Stimulated activated CD4-positive, alpha-beta T cell treated with anti-CD3 and anti-CD28 coated beads, Interleukin-4, amount 100 ng/mL, for 1 hour (primary cell): ENCODE data around the gene PATJ.
A peak's percentile ranks its signal among the peaks of the same experiment; 100 is the strongest.
"Not testable (repeated sequence)": the region's sequence is repeated elsewhere in the genome, so short reads cannot be mapped to it uniquely, and the experiment has no call there.

Source experiments
- DNase-seq: peaks from one replicate; pipeline ENCODE4 v3.0.0-alpha.2; 2020

The PATJ gene, protein sequence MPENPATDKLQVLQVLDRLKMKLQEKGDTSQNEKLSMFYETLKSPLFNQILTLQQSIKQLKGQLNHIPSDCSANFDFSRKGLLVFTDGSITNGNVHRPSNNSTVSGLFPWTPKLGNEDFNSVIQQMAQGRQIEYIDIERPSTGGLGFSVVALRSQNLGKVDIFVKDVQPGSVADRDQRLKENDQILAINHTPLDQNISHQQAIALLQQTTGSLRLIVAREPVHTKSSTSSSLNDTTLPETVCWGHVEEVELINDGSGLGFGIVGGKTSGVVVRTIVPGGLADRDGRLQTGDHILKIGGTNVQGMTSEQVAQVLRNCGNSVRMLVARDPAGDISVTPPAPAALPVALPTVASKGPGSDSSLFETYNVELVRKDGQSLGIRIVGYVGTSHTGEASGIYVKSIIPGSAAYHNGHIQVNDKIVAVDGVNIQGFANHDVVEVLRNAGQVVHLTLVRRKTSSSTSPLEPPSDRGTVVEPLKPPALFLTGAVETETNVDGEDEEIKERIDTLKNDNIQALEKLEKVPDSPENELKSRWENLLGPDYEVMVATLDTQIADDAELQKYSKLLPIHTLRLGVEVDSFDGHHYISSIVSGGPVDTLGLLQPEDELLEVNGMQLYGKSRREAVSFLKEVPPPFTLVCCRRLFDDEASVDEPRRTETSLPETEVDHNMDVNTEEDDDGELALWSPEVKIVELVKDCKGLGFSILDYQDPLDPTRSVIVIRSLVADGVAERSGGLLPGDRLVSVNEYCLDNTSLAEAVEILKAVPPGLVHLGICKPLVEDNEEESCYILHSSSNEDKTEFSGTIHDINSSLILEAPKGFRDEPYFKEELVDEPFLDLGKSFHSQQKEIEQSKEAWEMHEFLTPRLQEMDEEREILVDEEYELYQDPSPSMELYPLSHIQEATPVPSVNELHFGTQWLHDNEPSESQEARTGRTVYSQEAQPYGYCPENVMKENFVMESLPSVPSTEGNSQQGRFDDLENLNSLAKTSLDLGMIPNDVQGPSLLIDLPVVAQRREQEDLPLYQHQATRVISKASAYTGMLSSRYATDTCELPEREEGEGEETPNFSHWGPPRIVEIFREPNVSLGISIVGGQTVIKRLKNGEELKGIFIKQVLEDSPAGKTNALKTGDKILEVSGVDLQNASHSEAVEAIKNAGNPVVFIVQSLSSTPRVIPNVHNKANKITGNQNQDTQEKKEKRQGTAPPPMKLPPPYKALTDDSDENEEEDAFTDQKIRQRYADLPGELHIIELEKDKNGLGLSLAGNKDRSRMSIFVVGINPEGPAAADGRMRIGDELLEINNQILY (N-terminal part only)

DNA sequence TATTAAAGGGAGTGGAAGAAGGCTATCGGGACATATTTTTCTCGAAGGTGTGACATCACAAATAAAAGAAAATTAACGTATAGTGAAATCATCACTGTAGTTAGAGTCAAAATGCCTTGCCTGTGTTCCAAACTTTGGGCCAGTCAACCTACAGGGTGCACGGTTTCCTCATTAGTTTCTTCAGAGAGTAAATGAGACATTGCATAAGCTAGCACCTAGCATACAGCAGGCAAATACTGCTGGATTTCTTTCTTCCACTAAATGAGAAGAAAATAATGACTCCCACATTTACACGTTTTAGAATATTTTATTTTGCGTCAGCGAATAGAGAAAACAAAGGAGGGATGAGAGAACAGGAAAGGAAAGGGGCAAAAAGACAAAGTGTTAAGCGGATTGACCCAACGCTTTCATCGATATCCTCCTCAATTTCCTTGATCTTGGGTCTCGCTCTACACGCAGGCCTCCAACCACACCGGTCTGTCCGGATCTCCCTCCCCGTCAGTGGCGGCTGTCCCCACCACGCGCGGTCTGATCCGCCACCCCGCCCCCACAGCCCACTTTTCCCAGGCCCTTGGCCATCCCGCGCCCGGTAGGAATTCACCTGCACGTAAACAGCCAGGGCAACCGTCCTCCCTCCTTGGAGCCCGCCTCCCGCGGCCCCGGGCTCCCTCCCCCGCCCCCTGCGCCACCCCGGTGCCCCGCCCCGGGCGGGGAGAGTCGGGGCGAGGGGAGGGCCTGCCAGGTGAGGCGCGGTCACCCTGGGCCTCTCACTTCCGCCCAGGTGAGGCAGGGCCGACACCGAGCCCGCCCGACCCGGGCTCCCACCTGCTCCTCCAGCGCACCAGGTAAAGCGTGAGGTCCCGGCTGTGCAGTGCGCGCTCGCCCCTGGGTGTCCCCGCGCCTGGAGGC is at the start of gene PATJ:
PATJ (plus strand) TSS at position 770 of the 909 bp plus-strand sequence. CDS start 20,413 bp downstream, outside the sequence.
- peak; percentile 64 for DNase-seq

DNA sequence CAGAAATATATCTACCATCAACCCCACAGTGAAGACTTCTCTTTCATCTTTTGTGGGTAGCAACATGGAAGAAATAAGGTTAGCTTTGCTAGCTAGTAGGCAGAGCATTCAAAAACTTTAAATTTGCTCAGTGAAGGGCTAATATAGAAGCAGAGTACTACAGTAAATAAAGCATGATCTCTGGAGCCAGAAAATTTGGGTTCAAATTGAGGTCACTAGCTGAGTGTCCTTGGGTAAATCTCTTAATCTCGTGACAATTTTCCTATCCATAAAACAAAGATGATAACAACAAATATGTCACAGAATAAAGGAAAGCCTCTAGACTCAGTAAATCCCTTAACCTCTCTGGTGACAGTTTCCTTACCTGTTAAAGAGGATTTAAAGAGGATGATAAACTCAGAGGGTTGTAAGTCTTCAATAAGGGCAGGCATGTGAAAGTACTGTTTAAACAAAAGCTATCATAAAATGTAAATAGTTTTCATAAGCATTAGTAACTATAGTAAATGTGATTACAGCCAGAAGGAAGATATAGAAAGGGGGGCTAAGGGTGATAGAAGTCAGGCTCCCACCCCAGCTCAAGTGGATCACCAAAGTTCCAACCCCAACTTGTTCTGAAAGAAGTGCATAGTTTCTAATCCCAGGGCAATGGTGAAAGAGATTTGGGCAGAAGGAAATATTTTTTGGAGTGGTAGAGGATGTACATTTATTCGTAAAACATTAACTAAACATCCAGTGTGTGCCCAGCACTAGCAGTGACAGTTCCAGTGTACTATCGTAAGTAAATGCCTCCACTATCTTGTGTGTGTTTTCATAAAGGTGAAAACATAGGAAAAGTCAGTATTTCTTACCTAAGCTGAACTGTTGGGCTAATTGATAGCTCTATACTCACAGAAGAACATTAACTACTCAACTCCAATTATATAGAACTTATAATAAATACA is 42.1 kb upstream of the PATJ start:
- no peak for DNase-seq

DNA sequence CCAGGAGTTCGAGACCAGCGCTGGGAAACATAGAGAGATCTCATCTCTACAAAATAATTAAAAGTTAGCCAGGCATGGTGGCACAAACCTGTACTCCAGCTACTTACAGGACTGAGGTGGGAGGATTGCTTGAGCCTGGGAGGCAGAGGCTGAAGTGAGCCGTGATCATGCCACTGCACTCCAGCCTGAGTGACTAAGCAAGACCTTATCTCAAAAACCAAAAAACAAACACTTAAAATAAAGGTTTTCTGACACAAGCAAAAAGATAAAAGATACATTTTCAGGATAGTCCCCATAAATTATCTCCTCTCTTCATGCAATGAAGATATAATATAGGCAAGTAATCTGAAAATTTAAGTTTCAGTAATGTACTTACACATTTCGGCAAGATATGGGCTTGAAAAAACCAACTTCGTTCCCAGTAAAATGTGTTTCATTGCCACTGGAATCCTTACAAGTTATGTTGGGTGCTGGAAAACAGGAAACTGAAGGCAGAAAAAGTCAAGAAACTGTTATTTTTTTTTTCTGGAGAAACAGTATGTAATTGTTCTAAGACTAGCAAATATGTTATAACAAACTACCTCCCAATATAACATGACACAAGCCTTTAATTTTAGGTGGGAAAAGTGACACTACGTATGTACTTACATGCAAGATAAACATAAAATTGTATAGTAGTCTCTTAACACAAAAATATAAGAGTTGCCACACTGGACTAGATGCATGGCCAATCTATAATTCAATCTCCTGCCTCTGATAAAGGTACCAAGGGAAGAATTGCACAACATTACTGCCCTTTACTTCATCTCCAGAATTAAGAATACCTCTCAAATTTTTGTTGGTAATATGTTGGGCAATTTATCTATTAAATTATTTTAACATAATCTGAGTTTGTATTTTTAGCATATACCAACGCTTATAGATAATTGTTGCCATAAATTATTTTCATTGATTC is 33.0 kb upstream of the PATJ start:
- DNase-seq = no peak

DNA sequence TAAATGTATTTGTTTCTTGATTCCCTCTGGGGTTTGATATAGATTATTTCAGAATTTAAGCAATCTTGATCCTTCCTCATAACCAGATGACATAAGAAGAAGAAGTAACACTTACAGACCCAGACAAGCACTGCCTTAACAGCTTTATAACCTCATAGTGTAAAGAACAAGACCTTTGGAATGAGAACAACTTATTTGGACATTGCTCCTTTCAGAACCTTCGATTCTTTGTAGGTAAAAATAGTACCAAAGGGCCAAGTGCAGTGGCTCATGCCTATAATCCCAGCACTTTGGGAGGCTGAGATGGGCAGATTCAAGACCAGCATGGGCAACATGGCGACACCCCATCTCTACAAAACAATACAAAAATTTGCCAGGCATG is 32.4 kb upstream of the PATJ start:
- no peak for DNase-seq

DNA sequence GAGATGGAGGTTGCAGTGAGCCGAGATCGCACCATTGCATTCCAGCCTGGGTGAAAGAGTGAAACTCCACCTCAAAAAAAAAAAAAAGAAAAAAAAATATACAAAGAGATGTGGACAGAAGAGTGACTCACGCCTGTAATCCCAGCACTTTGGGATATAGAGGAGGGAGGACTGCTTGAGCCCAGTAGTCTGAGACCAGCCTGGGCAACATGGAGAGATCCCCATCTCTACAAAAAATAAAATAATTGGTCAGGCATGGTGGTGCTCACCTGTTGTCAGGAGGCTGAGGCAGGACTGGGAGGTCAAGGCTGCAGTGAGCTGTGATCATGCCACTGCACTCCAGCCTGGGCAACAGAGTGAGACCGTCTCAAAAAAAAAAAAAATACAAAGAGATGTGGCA is 31.0 kb upstream of the PATJ start:
- DNase-seq = not testable (repeated sequence)

DNA sequence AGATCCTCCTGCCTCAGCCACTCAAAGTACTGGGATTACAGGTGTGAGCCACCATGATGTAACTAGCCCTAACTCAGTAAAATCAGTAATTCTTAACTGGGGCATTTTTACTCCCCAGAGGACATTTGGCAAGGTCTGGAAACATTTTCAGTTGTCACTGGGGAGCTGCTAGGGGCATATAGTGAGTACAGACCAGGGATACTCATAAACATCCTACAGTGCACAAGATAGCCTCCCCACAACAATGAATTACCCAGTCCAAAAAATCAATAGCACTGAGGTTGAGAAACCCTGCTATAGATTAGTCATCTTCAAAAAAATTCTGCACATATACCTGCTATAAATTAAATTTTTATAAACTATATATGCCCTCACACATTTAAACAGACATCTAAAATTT is 30.3 kb upstream of the PATJ start:
- DNase-seq = no peak

DNA sequence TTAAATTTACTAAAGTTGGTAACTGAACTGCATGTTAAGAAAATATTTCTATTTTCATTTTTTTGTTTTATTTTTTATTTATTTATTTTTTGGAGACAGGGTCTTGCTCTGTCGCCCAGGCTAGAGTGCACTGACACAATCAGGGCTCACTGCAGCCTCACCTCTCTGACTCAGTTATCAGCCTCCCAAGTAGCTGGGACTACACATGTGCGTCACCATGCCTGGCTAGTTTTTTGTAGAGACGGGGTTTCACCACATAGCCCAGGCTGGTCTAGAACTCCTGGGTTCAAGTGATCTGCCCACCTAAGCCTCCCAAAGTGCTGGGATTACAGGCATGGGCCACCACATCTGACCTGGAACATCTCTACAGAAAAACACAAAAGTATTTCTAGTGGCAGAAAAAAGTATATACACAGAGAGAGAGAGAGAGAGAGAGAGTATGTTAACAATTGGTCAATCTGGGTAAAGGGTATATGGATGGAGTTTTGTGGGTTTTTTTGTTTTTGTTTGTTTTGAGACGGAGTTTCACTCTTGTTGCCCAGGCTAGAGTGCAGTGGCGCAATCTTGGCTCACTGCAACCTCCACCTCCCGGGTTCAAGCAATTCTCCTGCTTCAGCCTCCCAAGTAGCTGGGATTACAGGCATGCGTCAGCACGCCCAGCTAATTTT is 23.1 kb upstream of the PATJ start:
- not testable (repeated sequence) for DNase-seq

DNA sequence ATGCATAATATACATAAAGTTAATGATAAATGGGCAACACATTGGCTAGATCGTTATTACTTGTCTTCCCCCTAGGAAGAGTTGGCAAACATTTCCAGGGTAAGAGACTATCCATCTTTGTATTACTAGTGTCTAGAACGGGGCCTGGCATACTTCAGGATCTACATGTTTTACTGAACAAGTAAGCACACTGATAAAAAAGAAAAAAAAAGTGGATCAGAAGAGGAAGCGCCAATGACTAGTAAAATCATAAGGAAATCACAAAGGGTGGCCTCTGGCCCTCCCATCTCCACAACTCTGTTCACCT is 17.8 kb upstream of the PATJ start:
- DNase-seq = no peak

DNA sequence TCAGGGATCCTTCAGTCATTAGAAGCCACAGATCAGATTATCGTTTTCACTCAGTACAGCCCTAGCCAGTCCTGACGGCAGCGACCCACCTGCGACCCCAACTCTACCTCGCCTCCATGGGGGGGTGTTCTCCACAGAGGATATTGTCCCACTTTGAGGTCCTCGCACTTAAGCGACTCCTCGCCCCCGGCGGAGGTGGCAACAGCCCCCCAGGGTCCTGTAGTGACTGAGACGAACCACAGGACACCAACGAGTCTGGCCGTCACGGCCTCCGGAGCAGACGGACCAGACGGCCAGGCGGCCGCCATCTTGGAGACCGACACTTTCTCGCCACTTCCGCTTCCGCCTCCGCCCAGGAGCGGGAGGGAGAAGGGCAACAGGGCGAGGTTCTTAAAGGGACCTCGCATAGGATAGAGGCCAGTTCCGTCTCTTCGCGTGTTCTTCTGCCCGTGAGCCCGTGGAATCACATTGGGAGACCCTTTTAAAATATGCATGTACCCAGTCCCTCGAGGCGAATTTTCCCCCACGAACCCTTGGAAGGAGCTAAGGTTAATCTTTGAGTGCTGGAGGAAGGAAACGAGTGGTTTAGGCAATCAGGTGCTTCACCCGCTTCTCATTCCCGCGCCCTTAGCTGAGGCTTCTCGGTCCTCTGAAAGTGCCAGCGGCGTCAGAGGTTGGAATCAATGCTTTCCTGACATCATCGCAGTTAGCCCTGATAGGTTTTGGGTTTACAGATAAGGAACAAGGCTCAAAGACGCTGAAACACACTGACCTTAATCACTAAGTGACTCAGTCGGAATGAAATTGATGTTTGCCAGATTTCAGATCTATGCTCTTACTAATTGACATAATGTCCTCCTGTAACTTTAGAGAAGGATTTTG is 17.2 kb upstream of the PATJ start, which contains the start of gene TM2D1:
TM2D1 (minus strand) TSS at position 329 of the 882 bp plus-strand sequence; CDS start at position 308, 21 bp downstream.
- DNase-seq = peak; percentile 82

DNA sequence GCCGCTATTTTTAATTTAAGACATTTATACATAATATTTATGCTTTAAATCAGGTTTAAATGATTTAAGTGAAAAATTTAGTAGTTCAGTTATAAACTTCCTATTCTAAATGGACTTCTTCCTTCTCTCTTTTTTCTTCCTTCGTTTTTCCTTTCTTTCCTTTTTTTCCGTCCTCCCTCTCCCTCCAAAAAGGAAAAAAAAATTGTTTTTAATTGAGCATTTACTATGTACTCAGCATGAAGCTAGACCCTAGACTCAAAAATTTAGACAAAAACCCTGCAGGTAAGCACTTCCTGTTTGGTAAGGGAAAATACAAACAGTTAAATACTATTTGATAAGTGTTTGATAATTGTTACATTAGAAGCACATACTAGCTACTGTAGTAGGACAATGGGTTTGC is 14.7 kb upstream of the PATJ start:
- DNase-seq = no peak

DNA sequence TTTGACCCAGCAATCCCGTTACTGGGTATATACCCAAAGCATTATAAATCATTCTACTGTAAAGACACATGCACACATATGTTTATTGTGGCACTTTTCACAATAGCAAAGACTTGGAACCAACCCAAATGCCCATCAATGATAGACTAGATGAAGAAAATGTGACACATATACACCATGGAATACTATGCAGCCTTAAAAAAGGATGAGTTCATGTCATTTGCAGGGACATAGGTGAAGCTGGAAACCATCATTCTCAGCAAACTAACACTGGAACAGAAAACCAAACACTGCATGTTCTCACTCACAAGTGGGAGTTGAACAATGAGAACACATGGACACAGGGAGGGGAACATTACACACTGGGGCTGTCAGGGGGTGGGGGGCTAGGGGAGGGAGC is 11.6 kb upstream of the PATJ start:
- DNase-seq = not testable (repeated sequence)

DNA sequence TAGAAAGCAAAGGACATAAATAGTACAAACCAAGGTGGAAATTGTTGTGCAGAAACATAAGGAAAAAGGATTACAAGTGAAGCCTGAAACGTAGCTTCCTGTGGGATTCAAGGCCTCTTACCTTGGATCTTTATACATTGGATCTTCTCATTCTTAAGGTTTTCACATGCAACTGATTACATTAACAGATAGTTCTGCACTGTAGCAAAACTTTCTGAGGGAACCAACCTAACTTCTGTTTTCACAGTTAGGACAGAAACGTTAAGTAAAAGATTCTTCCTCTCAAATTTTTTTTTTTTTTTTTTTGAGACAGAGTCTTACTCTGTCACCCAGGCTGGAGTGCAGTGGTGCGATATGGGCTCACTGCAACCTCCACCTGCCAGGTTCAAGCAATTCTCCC is 9.6 kb upstream of the PATJ start:
- DNase-seq = no peak

DNA sequence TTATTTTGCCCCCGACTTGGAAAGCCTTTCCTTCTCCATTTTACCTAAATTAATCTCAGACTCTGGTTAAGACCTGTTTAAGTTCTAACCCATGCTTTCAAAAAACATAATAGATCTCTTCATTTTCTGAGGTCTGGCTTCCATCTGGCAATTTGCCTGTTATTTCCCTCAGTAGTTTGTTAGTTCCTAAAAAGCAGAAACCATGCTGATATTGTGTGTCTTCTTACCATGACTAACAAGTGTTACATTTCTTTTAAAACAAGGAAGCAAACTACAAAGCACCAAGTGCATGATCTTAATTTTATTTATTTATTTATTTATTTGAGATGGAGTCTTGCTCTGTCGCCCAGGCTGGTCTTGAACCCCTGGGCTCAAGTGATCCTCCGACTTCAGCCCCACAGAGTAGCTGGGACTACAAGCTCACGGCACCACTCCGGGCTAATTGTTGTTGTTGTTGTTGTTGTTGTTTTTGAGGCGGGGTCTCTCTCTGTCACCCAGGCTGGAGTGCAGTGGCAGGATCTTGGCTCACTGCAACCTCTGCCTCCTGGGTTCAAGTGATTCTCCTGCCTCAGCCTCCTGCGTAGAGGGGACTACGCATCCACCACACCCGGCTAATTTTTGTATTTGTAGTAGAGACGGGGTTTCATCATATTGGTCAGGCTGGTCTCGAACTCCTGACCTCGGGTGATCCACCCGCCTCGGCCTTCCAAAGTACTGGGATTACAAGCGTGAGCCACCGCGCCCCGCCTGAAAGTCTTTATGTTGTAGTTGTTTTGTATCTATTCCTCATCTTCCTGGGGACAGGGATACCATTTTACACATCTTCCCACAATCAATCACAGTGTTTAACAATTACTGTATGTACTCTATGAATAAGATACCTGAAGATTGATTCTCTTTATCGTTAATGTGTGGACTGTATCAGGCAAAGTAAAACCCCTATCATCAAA is 1.3 kb upstream of the PATJ start:
- no peak for DNase-seq

DNA sequence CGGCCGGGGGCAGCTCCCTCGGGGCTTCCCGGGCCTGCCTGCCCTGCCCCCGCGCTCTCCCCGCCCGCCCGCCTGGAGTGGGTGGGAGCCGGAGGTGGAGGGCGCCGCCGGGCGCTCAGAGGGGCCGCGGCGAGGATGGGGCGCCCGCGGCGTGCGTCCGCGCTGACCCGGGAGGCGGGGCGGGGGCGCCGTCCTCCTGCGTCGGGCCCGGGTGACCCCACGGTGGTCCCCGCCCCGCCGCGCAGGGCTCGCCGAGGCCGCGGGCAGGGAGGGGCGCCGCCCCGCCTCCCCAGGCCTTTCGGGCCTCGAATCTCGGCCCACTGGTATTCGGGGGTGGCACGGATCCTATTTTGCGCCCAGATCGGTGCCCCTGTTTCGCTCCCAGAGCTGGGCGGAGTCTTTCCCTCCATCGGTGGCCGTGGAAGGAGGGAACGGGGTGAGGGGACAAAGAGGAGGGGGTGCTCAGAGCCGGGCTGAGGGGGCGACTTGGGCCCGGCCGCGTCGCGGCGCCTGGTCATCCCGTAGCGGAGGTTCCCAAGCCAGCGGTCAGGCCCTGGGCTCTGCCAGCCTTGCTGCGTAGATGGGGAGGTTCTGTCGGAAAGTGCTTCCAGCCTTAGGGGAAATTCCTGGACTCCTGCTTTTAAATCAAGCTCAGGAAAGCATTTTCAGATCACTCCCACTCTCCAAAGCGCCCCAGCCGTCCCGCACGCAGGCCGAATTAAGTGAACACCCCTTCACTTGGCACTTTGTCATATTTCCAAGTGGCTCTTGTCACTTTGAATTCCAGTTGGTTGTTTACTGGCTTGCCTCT is 545 bp downstream of the PATJ start:
- no peak for DNase-seq

DNA sequence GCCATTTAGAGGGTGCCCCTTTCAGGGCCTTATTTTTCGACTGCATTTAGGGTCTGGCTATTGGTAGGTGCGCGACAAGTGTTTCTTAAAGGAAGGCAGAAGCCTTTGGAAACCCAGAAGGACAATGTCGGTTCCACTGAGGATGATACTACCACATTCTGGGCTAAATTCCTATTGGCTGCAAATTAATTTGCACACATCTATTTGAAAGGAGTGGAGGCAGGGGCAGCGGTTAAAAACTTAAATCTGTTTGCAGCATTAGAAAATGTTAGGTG is 1.1 kb downstream of the PATJ start:
- no peak for DNase-seq
